ENCODE data around the gene SORCS2. TPM values are rescaled to one million over a fixed set of nuclear protein-coding genes. Genes with fewer than 3 reads are reported as not detected.

The SORCS2 gene
- total RNA-seq, 4 donors from 2014 or later: 0.26 to 17.1 (median 2.9) TPM

- no peak for DNase-seq
- Histone ChIP-seq H3K36me3 (no peaks in the 10 kb centered on the region), H3K27ac (no peak overlapping the region), H3K27me3 (no peaks in the 10 kb centered on the region), H3K4me1 (peaks cover 0 to 4% of the 10 kb centered on the region in 2 donors), H3K4me3 (no peak overlapping the region), H3K9me3 (no peaks in the 10 kb centered on the region)
- intact Hi-C loops (cut with DNase I; ENCODE audit: low total_unique reads): no loop called here
- TF ChIP-seq CTCF (IDR thresholded peaks at IDR 0.05): no peak
- no peak for TF ChIP-seq POLR2A (IDR thresholded peaks at IDR 0.05)
Observed at GRCh38 chr4:7331682-7332000, 139.3 kb downstream of the SORCS2 start.

GRCh38 chr4:7332216-7333023 is 140.1 kb downstream of the SORCS2 start:
- Histone ChIP-seq H3K4me3 (no peak overlapping the region), H3K9me3 (no peaks in the 10 kb centered on the region), H3K27me3 (no peaks in the 10 kb centered on the region), H3K4me1 (no peaks in the 10 kb centered on the region), H3K36me3 (no peaks in the 10 kb centered on the region), H3K27ac (no peak overlapping the region)
- TF ChIP-seq POLR2A (IDR thresholded peaks at IDR 0.05) (no peak), CTCF (IDR thresholded peaks at IDR 0.05) (no peak)
- intact Hi-C loops (cut with DNase I; ENCODE audit: low total_unique reads): no loop called here
- DNase-seq: peak; percentile 49 to 65

GRCh38 chr4:7333024-7333780 is 140.9 kb downstream of the SORCS2 start:
- intact Hi-C loops (cut with DNase I; ENCODE audit: low total_unique reads): no loop called here
- Histone ChIP-seq H3K36me3 (no peaks in the 10 kb centered on the region), H3K4me1 (no peaks in the 10 kb centered on the region), H3K9me3 (no peaks in the 10 kb centered on the region), H3K27ac (no peak overlapping the region), H3K4me3 (no peak overlapping the region), H3K27me3 (no peaks in the 10 kb centered on the region)
- TF ChIP-seq POLR2A (IDR thresholded peaks at IDR 0.05) (no peak), CTCF (IDR thresholded peaks at IDR 0.05) (no peak)
- no peak for DNase-seq

- H3K27ac ChIP-seq: no peak overlapping the region
- H3K9me3 ChIP-seq: no peaks in the 10 kb centered on the region
- intact Hi-C loops (cut with DNase I; ENCODE audit: low total_unique reads): no loop called here
- H3K4me1 ChIP-seq: no peaks in the 10 kb centered on the region
- no peaks in the 10 kb centered on the region for H3K36me3 ChIP-seq
- DNase-seq: no peak
- no peak overlapping the region for H3K4me3 ChIP-seq
- no peak for TF ChIP-seq CTCF (IDR thresholded peaks at IDR 0.05)
- TF ChIP-seq POLR2A (IDR thresholded peaks at IDR 0.05): no peak
- H3K27me3 ChIP-seq: no peaks in the 10 kb centered on the region
Observed at GRCh38 chr4:7333801-7334421, 141.6 kb downstream of the SORCS2 start.

Measured in uterus (tissue), 4 donors.